HG02970 (cell line): ENCODE measurements around the gene ZBTB32.

Experiments used
- ATAC-seq: cut with Tn5 transposase; IDR thresholded peaks from one replicate; pipeline ENCODE4 v1.9.1; 2021; ENCODE audit warnings: mild to moderate bottlenecking, moderate library complexity, moderate number of reproducible peaks; ENCODE audit not compliant: unreplicated experiment, low FRiP score

The ZBTB32 gene

DNA sequence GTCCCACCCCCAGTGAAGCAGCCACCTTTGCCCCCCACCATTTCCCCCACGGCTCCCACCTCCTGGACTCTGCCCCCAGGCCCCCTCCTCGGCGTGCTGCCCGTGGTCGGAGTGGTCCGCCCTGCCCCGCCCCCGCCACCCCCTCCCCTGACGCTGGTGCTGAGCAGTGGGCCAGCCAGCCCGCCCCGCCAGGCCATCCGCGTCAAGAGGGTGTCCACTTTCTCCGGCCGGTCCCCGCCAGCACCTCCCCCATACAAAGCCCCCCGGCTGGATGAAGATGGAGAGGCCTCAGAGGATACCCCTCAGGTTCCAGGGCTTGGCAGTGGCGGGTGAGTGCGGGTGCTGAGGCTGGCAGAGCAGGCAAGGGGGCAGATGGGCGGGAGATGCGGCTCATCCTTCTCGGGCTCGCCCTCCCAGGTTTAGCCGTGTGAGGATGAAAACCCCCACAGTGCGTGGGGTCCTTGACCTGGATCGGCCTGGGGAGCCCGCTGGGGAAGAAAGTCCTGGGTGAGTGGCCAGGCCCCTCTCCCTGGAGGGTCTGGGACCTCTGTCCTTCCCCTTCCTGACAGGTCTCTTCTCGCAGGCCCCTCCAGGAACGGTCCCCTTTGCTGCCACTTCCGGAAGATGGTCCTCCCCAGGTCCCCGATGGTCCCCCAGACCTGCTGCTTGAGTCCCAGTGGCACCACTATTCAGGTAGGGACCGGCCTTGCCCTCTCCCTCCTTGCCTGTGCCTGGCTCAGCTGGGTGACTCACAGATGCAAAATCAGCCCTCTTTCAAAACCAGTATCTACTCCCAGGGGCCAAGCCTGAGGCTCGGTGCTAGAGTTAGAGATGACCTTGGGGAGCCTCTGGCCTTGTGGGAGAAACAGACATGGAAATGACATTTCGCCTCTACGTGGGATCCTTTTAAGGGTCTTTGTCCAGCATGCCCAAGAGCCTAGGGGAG is 29.1 kb downstream of the ZBTB32 start:
- ATAC-seq: no peak

DNA sequence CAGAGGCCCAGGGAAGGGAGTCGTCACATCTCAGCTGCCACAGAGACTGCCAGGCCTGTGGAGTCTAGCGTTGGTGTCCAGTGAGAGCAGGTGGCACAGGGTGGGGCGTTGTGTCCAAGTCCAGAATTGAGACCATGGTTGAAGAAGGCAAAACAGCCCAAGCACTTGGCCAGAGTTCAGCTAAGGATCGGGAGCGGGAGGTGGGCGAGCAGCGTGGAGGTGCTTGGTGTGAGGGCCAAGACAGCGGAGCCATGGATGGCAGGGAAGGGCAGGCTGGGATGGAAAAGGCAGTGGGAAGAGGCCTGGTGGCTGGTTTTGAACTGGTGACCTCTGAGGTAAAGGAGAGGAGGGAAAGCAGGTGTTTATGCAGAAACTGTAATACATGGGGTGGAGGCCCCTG is 29.9 kb downstream of the ZBTB32 start:
- no peak for ATAC-seq

DNA sequence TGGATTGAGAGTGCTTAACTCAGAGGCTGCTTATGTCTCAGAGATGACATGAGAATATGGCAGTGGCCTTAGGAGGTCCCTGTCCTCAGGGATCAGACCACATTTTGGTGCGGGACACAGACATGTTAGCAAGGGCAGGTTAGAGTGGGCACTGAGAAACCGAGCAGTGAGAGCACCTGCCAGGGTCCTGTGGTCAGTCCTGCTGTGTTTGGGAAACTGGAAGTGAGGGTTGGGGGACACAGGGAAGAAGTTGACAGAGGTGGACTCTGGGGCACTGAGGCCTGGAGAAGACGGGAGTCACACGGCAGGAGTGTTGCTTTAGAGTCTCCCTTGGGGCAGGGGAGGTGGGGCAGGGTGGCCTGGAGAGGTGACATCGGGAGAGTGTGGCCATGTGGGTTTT is 30.5 kb downstream of the ZBTB32 start:
- ATAC-seq: no peak

DNA sequence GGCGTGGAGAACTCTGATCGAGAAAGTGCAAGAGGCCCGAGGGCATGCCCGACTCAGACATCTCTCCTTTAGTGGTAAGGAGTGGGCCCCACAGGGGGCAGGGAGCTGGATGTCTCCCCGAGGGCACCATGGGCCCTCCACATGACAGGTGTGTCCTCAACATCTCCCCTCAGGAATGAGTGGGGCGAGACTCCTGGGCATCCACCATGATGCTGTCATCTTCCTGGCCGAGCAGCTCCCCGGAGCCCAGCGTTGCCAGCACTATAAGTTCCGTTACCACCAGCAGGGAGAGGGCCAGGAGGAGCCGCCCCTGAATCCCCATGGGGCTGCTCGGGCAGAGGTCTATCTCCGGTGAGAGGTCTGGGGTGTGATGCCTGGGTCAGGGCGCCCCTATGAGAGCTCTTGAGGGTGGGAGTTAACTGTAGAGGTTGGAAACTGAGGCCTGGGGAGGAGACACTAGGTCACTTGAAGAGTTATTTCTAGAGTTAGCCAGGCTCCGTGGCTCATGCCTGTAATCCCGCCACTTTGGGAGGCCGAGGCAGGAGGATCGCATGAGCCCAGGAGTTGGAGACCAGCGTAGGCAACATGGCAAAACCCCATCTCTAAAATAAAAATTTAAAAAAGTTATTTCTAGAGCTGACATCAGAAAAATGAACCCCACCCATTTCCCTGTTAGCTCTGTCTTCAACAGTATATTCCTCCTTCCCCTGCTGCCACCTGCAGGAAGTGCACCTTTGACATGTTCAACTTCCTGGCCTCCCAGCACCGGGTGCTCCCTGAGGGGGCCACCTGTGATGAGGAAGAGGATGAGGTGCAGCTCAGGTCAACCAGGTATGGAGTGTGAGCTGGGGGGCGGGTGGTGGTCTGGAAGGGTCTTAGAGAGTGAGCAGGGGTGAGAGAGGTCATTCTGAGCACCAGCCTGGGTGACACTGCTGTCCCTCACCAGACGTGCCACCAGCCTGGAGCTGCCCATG is 32.8 kb downstream of the ZBTB32 start:
- ATAC-seq: no peak

DNA sequence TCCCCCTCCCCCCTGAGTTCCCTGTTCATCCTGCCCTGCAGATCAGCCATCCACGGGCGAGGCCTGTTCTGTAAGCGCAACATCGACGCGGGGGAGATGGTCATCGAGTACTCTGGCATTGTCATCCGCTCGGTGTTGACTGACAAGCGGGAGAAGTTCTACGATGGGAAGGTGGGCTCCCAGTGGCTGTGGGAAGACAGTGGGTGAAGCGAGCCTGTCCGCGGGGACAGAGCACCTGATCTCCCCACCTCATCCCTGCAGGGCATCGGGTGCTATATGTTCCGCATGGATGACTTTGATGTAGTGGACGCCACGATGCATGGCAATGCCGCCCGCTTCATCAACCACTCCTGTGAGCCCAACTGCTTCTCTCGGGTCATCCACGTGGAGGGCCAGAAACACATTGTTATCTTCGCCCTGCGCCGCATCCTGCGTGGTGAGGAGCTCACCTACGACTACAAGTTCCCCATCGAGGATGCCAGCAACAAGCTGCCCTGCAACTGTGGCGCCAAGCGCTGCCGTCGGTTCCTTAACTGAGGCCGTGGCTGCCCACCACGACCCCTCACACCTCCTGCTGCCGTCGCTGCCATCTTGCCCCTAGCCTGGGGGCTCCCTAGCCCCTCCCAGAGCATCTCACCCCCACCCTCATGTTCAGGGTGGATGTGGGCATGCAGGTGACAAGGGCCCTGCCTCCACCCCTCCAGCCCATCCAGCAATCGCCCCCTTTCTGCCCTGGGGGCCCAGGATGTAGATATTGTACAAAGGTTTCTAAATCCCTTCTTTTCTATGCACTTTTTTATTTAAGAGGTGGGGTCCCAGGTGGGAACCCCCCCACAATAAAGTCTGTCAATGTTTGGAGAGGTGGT is 33.9 kb downstream of the ZBTB32 start:
- ATAC-seq: no peak

DNA sequence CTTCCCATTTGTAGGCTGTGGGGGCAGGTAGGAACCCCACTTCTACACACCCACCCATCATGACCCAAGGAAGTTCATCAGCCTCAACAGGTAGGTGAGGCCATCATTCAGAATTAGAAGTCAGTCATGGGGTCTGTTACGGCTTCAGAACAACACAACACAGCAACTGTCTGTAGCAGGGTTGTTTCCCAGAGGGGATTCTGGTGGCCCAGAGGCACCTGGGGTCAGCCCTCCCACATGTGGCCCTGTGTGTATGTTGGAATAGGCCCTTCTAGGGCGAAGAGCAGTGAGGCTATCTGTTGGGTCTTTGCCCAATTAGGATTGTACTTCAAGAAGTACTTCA is 34.5 kb downstream of the ZBTB32 start:
- ATAC-seq: no peak

DNA sequence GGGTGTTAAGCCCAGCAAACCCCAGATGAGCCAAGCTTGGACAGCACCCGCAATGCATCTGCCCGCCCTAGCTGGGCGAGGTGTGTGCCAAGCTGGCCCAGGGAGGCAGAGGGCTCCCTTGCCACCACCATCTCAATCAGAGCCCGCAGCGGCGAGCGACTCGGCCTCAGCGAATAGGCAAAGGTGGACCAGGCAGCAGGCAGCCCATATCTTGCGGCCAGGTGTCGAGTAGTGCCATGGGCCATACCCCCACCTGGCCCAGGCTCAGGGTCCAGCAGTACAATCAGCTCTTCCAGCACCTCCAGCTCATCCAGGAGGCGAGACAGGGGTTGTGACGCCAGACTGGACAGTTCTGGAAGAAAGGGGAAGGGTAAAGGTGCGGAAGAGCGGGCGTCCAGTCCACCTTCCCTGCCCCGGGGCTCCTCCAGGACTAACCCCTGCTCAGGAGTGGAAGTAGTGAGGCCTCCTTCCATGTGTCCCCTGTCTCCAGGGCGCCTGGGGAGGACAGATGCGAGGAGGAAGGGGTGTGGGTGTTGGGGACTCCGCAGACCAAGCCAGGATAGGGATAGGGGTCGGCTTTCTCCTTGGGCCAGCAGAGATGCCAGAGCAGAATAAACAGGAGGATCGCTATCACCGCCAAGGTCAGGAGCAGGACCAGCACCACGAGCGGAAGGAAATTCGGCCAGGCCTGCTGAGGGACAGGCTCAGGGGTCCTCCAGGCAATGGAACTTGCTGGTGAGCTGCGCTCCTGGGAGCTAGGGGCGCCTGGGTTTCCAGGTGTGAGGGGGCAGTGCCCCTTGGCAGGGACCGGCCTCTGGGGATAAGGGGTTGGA is 35.1 kb downstream of the ZBTB32 start:
- ATAC-seq: no peak

DNA sequence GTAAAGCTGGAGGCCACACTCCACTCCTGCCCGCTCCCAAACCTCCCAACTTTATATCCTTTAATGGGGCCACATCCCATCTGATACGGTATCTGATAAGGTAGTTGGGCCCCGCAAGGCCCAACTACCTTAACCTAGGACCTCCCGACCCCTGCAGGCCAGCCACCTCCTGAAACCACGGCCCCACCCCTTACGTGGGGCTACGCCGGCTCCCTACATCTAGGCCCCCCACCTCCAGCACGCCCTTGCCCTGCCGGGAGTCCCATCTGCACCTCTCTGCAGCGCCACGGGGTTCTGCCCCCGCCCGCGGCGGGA is 35.7 kb downstream of the ZBTB32 start:
- no peak for ATAC-seq

DNA sequence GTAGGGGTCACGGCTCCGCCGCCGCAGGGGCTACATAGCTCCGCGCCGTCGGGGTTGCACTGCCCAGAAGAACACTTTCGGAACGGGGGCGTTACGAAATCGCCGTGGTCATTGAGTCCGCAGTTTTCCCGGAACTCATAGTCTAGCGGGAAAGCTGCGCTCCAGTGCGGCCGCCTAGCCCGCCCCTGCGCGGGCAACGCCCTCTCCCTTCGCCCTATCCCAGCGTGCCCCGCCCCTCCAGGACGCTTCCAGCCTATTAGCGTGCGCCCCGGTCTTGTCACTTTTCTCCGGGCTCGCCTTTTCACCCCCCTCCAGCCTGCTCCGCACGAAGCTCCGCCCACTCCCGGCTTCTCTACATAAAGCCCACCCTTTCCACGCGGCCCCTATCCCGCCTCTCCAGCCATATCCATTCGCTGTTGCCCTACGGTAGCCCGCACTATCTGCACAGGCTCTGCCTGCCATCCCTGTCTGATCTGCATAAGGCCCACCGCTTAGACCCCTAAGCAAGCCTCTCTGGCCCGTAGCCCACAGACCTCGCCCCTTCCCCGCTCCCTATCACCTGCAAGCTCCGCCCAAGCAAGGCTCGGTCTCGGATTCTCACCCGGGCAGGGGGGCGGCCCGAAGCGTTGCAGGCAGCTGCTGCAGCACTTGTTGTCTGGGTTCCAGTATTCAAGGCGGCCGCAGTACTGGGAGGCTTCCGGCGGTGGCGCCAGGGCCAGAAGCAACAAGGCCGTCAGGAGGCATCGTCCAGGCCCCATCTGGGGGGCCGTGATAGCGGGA is 36.3 kb downstream of the ZBTB32 start:
- ATAC-seq: peak; percentile 49

DNA sequence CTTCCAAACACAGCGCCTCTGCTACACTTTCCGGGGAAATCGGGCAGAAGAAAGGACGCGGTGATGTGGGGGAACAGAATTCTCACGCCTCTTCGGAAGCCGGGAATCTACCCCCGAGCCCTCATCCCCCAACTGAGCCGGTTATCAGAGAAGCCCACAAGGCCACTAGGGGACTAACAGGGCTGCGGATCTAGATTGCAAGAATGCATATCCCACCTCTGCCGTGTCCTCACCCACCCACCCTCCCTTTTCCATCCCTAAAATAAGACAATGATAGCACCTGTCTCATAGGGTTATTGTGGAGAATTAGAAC is 36.8 kb downstream of the ZBTB32 start:
- ATAC-seq: no peak

DNA sequence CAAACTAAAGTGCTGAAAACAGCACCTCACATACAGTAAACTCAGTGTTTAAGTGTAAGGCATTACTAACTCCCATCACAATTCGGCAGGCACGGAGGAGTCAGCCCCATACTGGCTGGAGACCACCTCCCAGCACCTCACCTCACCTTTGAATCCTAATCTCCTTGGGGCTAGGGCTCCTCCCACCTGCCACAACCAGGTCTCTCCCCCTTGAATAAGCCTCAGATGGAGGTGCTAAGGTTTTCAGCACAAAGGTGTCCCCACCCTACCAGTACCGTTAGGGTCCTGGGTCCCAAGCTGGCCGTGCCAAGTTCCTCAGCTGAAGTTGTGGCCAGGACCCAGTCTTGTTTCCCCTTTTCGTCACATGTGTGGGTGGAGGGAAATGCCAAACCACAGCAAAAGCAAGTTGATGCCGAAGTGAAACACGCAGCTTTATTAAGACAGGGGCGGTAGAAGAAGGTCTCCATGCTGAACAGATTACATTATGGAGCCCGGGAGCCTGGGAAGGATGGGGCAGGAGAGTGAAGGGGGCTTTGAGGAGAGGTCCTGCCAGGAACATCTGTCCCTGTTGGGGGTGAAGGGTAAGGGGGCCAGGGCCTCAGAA is 37.9 kb downstream of the ZBTB32 start, which contains the start of gene IGFLR1:
TSS of gene IGFLR1 (minus strand) at position 332 of the 604 bp plus-strand sequence. CDS start 1,272 bp downstream, outside the sequence.
- no peak for ATAC-seq

DNA sequence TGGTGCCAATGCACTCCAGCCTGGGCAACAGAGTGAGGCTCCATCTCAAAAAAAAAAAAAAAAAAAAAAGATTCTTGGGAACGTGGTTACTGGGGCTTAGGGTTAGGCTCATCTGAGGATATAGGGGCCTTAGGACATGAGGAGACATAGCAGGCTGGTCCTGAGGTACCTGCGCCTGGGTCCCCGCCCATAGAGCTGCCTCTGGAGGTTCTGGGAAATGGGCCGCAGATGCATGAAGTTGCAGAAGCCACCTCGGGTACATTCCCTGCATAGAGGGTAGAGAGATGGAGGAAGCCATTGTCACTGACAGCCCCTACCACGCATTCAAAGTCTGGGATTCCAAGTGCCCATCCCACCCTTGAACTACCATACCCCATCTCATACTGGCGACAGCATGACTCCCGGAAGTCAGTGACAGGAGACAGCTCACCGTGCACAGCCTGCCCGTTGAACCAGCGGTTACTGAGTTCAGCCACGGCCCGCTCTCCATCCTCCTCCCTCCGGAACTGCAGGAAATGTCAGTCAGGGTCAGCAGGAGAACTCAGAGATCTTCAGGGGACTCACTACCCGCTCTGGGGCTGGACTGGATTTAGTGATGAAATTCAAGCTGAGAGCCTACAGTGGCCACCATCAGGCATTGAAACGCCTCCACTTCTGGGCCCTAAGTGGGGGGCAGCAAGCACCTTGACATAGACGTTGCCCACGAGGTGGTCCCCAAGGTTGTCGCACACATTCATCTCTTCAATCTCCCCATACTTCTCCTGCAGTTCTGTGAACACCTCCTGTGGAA is 39.5 kb downstream of the ZBTB32 start:
- no peak for ATAC-seq

DNA sequence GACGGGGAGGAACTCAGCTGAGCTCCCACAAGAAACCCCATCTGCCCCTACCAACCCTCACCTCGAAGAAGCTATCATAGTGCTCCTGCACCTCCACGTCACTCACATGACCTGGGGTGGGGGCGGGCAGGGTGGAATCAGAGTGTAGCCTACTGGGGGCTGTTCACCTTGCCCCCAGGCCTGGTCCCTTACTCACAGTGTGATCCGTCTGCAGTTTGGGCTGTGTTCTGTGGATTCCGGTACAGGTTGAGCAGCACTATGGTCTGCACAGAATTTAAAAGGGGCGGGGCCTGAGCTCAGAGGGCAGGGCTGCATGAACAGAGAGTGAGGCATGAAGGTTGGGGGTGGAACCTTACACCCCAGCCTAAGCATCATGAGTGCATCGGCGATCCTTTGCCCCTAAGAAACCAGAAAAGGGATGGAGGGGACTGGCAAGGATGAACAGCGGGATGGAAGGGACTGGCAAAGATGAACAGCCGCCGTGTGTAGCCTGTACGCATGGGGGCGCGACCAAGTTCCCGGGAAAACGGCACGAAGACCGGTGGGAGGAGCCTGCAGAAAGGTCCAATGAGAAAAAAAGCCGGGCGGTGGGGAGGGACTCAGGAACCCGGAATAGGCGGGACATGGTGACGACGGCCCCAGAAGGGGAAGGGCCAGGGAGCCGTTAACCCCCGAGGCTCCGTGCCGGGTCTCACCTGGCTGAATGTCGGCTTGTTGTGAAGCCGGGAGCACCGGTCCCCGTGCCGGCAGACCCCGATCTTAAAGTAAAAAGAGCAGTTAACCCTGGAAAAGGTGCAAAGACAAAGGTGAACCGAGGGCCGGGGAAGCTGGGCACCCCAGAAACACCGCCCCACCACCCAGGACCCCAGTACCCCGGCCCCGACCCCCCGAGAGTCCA is 40.3 kb downstream of the ZBTB32 start:
- ATAC-seq: peak; percentile 34

DNA sequence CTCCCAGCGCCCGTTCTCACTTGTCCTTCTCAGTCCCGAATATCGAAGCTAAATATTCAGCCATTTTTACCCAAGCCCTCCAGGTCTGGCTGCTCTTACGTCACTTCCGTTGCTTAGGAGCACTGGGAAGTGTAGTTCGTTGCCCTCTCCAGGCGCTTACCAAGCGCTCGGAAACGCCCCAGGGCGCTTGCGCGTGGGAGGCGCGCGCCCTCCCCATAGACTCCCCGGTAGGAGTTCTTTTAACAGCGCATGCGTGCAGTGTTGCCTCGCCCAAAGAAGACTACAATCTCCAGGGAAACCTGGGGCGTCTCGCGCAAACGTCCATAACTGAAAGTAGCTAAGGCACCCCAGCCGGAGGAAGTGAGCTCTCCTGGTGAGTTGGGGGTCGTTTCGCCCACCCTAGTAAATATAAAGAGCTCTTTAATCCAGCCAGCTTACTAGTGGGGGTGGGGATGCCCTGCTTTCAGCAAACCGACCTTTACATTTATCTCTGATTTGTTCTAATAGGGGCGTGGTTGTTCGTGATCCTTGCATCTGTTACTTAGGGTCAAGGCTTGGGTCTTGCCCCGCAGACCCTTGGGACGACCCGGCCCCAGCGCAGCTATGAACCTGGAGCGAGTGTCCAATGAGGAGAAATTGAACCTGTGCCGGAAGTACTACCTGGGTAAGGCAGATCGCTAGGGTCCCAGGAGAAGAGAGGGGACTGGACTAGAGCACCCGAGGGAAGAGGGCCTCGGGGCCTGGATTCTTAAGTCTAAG is 41.1 kb downstream of the ZBTB32 start, which contains the start of the genes PSENEN and U2AF1L4:
TSS of gene PSENEN (plus strand) at position 324 of the 759 bp plus-strand sequence. CDS start at position 604, 280 bp downstream.
TSS of gene U2AF1L4 (minus strand) at position 91 of the 759 bp plus-strand sequence. CDS start at position 64, 27 bp downstream.
- peak; percentile 45 for ATAC-seq

DNA sequence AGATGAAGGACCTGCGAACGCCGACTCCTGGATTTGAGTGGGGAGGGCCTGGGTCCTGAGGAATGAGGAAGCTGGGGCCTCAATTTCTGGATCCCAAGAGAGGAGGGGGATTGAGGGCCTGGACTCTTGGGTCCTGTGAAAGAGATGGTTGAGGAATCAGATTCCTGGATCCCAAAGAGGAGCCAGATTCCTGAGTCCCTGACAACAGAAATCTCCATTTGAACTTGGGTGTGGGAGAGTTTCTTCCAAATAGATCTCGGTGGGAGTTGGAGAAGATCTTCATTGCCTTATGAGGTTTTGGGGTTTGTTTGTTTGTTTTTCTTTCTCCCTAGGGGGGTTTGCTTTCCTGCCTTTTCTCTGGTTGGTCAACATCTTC is 41.7 kb downstream of the ZBTB32 start:
- no peak for ATAC-seq

DNA sequence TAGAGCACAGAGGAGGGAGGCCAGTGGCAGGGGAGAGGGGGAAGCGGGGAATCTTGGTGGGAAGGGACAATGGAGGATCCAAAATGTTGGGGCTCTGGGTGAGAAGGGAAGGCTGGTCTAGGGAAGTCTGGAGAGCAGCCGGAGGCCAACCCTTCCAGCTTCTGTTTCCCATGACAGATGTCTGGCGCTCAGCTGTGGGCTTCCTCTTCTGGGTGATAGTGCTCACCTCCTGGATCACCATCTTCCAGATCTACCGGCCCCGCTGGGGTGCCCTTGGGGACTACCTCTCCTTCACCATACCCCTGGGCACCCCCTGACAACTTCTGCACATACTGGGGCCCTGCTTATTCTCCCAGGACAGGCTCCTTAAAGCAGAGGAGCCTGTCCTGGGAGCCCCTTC is 42.2 kb downstream of the ZBTB32 start:
- no peak for ATAC-seq
